Stimulated activated CD4-positive, alpha-beta T cell treated with anti-CD3 and anti-CD28 coated beads, Interleukin-4, amount 100 ng/mL, for 24 hours (primary cell): ENCODE results near the gene FNDC3B.

Experiments used
- DNase-seq: peaks from one replicate; pipeline ENCODE4 v3.0.0-alpha.2; 2020

FNDC3B gene

DNA sequence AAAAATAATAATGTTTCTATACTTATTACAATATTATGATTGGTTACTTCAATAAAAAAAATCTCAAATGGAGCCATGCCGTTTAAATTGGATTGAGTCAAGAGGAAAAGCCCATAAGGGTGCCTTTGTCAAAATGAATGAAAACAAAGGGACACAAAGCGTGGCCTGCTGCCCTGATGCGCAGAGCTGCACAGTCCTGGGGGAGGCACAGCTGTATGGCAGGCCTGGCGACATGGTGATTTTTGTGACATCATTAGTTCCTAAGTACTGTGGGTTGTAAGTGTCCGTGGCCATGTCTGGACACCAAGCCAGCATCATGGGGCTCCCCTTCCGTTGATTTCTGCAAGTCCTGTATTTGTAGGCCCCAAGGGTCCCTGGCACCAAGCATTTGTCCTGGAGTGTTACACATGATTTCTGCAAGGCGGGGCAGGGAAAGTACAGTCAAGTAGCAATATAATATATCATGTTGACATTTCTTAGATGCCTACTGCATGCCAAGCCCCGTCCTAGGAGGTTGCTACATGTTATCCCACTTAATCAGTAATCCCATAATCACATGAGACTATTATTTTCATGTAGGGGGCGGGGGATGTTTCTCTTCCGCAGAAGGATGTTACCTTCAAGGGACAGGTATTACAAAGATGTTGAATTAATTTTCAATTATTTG, 349.2 kb downstream of the FNDC3B start:
- no peak for DNase-seq

DNA sequence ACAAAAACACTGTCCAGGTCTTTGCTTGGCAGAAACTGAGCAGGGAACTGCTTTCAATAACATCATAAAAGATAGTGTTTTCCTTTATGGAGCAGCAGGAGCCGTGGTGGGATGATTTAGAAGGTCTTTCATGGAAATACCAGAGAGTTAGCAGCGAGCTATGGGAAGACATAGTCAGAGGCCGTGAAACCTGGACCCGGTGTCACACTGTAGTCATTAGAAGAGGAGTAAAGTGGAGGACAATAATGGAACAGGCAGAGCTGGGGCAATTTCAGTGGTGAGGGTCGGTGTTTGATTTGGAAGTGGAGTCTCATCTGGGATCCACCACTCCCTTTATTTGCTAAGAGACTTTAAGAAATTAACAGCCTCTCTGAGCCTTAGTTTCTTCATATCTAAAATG, 351.4 kb downstream of the FNDC3B start:
- DNase-seq: no peak

DNA sequence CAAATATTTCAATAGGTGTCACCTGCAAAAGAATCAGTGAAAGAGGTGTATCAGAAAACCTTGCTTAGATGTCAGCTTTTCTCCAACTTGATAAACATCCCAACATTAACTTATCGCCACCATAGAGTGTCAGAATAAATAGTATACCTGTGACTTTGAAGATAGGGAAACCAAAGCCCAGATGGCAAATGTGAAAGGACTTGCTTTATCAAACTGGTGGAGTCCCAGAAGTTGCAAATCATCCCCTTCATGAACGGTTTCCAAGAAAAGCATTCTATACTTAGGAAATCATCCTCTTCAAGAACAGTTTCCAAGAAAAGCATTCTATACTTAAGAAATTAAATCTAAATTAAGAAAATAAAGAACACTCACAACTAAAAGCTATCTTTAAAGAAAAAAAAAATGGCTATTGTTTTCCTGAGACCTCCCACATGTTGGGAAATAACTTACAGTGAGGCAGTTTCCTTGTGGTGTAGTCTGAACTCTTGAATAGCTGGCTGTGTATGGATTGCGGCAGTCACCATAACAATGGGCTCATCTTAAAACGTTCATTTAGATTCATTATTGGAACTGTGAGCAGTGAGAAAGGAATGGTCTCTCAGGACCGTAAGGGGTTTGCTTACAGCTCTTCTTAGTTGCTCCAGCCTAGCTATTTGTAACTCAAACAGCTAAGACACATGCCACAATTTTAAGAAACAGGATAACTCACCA, 352.4 kb downstream of the FNDC3B start:
- no peak for DNase-seq

DNA sequence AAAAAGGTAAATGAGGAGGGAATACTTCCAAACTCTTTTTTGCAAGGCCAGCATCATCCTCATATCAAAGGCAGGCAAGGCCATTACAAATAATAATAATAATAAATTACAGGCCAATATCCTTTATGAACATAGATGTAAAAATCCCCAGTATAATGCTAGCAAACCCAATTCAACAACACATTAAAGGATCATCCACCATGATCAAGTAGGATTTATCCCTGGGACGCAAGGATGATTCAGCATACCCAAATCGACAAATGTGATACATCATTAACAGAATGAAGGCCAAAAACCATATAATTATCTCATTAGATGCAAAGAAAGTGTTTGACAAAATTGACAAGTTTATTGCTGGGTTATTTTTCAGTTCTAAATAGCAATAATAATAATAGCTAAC, 355.3 kb downstream of the FNDC3B start:
- DNase-seq: no peak

DNA sequence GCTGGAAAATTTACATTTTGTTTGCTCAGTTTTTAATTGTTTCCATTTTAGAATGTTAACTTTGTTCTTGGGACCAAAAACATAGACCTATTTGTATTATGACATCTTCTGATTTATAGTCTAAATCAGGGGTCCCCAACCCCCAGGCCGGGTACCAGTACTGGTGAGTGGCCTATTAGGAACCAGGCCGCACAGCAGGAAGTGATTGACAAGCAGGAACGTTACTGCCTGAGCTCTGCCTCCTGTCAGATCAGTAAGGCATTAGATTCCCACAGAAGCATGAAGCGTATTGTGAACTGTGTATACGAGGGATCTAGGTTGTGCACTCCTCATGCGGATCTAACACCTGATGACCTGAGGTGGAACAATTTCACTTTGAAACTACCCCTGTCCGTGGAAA, 357.0 kb downstream of the FNDC3B start:
- no peak for DNase-seq

DNA sequence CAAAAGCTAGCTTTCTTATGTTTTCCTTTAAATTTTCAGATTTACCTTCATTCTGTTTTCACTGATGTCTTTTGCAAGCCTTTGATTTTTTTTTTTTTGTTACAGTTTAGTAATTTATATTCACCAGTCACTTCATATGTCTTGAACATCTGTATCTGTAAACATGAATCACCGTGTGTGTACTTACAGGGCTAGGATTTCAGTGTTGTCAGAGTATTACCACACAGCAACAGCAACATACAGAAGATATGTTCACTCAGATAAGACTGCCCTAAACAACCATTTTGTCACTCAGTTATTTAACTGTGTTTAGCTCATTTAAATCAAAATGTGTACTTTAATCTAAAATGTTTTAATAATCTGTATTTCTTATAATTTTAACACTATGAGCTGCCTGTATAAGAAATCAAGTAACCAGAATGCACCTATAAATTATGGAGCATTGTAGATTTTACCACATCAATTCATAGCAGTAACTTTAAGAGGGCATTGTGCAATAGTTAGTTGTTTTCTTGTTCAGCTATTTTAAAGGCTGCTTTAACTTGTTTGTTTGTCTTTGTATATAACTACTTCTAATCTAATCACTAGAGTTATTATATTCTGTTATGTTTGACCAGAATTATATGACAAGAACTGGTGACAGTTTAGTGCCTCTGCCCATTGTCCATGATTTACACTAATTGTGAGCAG, 358.5 kb downstream of the FNDC3B start:
- no peak for DNase-seq

DNA sequence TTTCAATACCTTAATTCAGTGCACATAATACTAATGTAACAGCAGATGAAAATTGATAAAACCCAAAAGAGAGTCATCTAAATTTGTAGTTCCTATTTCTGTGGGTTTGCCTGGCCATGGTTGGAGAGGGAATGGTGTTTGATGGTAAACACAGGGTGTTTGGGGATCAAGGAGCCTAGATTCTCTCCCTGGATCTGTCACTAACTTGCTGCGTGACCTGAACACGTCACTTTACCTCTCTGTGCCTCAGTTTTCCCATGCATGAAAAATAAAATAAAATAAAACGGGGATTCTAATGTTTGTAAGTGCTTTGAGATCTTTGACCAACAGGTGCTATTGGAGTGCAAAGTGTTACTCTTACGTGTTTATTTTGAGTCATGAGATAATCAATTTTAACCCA, 359.1 kb downstream of the FNDC3B start:
- DNase-seq: no peak

DNA sequence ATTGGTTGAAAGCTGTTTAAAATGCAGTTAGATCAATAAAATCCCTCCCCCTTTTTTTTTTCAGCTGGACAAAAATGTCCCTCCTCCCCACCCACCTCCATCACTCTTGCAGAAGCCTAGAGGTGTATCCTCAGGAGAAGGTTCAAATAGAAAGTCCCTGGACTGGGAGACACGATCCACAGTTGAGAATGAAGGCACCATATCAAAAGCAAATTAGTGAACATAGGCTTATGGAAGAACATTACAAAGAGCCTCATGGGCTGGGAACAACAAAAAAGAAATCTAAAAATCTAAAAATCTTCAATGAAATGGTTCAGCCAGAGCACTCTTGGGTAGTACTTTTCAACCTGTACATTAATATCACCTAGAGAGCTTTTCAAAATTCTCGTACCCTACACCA, 362.7 kb downstream of the FNDC3B start:
- DNase-seq: no peak

DNA sequence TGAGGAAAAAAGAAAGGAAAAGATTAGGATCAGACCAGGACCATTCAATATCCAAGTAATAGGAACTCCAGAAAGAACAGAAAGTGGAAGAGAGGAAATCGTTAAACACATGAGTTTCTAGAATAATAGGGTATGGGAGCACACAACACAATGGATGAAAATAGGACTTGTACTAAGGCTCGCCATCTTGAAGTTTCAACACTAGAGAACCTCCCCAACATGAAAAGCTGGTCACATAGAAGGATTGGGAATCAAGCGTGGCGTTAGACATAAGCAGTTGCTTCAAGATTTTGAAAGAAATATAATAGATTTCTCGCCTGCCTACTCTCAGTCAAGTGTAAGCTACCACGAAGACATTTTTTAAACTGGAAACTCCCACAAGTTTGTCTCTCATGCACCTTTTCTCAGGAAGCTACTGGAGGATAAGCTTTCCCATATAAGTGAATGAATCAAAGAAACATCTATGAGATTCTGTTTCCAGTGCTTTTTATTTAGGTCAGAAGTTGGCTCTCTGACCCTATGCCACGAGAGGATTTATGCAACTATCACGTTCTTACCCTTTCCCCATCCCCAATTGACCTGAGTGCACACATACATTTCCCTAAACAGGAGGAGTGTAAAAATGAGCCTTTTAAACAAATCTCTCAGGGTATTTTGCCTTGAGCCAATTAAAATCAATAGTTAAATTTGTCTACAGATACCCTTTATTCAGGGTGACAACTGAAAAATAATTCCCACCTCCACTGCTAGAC, 363.7 kb downstream of the FNDC3B start:
- DNase-seq: no peak

DNA sequence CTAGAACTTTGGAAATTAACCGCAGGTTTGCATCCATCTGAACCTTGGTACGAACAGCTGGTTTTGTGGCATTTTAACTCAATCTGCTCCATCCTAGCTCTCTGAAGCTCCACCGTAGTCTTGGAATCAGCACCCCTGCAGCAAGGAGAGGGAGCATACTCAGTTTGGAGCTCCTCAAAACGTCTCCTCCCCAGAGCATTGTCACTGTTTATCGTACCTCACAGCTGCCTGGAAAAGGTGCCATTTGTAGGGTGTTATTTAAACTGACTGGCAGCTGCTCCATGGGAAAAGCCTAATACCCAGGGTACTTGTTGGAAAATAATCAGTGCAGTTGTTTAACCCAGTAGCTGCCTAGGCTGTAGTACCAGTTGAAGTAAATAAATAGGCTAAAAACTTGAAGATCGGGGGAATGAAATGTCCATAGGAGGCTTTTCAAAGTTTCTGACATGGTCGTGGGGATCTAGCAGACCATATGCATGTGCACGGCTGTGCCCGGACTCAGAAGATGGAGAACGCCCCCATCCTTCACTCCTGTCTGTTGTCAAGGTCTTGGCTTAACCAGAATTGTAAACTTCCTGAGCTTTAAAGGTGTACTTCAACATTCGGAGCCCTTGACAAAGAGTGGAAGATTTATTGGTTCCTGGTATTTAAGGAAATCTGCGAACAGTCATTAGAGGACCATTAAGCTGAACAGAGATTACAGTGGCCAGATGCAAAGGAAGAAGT, 365.0 kb downstream of the FNDC3B start:
- no peak for DNase-seq

DNA sequence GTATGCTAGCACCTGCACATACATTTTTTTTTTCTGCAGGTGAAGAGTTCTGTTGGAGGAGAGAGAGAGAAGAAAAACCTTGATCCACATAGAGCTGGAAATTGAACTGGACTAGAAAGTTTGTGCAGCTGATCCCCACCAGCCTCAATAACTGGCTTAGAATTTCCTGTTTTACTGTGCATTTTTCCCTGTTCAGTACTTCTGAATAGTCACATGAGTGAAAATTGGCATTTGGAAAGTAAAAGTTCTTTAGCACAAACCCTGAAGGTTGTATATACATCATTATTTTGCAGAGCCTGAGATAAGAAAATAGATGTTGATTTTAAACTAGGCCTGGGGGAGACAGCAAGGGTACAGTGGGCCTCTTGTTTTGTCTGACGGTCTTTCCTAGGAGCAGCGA, 366.5 kb downstream of the FNDC3B start:
- no peak for DNase-seq

DNA sequence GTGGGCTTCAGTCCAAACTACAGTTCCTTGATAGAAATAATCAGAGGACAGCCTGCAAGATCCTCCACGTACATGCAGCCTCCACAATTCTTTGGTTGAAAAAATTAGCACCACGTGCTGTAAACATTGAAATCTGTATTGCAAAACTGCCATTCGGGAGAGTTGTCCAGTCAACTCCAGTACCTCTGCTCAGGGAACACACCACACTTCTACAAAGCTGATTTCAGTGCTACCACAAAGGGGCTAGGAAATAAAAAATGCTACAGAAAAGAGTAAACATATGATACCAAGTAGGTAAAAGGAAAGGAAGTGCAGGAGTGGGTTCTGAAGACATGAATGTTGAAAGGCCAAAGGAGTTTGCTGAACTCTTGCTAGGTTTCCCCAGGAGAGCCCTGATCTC, 368.5 kb downstream of the FNDC3B start:
- no peak for DNase-seq

DNA sequence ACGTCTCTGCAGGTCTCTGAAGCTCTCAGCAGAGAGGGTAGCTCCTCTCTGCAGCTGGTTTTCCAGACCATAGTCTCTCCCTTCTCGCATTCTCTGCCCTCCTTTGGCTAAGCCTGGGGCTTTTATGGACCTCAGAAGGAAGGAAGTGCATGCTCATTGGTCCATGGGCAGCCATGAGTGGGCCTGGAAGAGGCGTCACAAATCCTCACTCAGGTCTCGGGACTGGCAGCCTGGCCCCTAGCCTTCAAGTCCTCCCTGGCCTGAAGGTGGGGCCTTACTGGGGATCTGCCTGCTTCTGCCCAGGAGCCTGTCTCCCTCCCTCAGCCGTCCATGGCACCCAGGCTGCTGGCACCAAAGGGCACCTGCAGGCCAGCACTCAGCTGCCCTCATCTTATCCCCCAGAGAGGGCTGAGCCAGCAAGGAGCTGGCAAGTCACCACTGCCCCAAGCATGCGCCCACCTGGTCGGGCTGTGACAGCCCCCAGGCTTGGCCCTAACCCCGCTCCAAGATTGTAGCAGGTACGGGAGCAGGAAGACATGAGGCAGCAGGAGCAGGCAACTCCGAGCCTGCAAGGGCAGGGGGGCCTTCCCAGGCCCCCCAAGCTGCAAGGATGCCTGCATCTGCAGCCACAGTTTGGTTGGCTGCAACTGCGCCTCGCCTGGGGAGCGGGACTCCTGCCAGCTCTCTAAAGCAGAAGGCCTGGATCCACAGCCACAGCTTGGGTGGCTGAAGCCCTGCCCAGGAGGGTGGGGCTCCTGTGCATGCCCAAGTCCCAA, 371.5 kb downstream of the FNDC3B start:
- DNase-seq: no peak

DNA sequence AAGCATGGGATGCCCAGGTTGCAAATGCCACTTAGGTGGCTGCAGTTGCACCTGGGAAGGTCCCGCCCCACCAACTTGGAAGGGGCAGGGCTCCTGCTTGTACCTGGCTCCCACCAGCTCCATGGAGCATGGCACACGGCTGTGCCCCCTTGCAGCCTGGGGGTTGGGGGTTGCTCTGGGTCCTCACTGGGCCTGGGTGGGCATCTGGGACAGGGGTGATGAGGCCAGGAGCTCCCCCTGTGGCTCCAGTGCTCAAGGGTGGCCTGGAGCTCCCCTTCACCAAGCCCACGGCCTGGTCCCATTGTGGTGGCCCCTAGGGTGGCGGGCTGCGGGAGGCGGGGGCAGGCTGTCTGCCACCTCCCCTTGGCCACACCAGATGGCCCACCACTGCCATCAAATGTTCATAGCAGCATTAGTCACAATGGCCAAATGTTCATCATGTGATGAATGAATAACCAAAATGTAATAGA, 372.1 kb downstream of the FNDC3B start:
- no peak for DNase-seq

DNA sequence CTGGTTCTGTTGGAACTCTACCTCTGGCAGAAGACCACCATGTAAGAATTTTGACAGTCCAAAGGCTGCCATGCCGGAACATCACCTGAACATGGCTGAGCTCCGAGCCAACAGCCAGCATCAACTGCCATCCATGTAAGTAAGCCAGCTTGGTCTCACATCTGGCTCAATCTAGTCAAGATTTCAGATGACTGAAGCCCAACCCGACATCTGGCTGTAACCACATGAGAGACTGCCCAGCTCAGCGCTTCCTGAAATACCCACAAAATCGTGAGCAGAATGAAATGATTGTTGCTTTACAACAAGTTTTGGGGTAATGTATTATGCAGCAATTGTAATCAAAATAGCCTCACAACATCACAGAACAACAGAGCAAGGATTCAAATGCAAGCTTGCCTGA, 375.9 kb downstream of the FNDC3B start:
- DNase-seq: no peak

DNA sequence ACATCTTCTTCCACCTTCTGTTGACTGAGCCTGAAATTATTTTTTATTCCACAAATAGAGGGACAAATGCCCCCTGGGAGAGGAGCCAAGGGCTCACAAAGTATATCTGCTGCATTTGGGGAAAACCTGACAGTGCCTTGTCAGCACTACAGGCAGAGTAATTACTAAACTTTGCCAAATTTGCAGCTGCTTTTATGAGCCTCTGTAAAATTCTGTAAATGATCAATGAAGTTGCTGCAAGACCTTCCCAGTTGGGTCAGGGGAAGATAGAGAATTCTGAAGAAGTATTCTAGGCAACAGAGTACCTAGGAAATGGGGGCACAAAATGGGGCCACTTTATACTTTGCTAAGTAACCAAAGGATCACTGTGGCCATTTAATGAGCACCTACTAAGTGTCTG, 398.3 kb downstream of the FNDC3B start:
- DNase-seq: no peak

DNA sequence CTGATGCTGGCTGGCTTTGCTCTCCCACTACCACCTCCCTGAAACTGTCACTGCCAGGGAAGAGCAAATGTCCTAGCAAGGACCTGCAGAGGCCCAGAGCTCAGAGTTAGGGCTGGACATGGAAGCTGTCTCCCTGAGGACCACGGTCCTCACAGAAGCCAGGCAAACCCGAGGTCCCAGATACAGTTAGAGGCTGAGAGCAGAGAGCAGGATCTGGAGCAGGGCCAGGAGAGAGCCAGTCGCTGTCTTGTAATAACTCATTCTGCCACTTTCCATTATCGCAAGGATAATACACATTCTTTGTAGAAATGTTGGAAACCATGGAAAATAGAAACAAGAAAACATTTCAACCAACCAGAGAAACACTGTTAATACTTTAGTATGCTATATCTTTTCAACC, 398.8 kb downstream of the FNDC3B start:
- no peak for DNase-seq

DNA sequence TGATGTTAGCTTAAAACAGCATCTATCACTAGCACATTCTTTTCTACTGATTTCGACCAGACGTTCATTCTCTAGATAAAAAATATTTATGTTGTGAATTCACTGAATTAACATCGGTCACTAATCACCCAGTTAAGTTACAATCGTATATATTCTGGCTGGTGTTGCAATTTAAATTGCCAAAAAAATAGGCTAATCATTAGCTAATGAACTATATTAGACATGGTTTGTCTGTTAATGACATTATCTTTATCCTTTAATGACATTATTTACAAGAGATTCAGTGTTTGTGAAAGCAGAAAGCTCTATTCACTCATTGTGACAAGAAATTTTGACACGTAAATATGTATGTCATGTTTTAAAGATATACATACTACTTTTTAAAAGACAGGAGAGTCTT, 402.2 kb downstream of the FNDC3B start:
- no peak for DNase-seq

DNA sequence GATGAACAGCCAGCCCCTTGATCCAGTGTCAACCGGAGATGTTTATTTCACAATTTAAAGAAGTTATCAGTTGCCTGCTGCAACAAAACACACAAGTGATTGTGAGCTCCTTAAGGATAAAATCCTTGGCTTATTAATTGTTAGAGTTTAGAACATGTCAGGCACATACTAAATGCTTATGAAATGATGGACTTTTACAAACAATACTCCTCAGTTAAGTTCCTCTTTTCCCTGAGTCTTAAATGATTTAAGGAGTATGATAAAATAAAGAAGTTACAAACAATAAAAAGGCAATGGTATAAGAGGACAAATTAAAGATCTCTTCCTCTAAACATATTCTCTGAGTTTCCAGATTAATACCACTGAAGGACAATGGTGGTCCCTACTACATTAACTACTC, 403.2 kb downstream of the FNDC3B start:
- no peak for DNase-seq

DNA sequence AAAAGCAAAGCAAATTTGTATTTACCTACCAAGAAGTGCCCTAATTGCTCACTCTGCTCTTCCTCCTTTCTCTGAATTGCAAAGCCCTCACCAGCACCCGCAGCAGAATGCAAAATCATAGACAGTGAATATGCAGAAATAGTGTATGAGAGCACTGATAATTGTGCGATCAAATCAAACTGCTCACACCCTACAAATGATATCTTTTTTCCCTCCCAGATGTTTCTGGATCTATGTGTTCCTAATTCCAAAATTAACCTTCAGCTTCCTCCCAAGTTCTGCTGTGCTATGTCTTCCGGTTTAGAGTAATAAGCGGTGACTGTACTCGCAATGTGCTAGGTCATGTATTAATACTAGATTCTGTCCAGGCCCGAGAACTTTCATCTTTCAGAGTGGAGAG, 405.4 kb downstream of the FNDC3B start:
- DNase-seq: no peak

DNA sequence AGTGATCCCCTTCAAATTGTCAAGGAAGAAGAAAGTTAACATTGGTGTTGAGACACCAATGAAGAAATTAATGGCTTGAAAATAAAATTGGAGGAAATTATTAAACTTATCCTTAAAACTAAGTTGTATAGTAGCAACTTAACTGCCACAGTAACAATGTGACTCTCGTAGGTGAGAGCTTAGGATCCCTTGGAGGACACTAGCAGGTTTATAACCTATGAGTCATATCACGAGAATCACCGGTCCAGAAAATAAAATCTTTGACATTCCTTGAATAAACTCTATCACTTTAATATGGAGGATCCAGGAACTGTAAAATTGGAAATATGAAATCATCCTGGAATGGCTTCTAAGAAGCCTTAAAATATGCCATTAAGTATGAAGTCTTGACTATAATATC, 406.8 kb downstream of the FNDC3B start:
- no peak for DNase-seq
